HG02642 (cell line): Measurements from ENCODE around the gene TMEM151A.

Source experiments
- ATAC-seq: cut with Tn5 transposase; IDR thresholded peaks from one replicate; pipeline ENCODE4 v1.9.1; 2021; ENCODE audit warnings: mild to moderate bottlenecking; ENCODE audit not compliant: unreplicated experiment, poor library complexity

The TMEM151A gene

DNA sequence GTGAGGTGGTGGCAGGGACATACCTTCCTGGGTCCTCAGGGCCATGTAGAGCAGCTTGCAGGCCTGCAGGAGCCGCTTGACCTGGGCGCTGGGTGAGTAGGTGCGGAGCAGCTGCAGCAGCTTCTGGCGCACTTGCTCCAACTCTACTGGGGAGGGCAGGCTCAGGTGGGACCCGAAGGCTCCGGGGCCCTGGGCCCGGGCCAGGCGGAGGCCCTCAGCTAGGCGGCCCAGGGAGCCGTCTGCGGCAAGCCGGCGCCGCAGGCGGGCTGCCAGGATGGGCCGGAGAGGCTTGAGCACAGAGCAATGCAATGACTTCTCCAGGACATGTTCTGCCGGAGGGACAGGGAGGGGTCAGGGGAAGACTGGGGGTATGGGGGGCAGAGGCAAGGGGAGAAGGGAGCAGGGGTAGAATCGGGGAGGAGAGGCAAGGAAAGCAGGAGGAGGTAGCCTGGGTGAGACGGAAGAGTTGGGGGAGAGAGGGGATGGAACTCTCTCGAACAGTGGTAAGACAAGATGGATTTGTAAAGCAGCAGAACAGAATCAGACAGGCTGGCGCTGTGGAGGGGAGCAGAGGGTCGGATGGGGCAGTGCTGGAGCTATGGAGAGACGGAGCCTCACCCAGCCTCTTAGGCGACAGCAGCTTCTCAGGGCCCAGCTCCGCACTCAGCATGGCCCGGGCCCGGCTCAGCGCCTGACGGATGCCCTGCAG lies 42.4 kb downstream of the TMEM151A start:
- ATAC-seq: no peak

GRCh38 chr11:66334605-66335442 lies 43.1 kb downstream of the TMEM151A start:
- ATAC-seq: no peak

DNA sequence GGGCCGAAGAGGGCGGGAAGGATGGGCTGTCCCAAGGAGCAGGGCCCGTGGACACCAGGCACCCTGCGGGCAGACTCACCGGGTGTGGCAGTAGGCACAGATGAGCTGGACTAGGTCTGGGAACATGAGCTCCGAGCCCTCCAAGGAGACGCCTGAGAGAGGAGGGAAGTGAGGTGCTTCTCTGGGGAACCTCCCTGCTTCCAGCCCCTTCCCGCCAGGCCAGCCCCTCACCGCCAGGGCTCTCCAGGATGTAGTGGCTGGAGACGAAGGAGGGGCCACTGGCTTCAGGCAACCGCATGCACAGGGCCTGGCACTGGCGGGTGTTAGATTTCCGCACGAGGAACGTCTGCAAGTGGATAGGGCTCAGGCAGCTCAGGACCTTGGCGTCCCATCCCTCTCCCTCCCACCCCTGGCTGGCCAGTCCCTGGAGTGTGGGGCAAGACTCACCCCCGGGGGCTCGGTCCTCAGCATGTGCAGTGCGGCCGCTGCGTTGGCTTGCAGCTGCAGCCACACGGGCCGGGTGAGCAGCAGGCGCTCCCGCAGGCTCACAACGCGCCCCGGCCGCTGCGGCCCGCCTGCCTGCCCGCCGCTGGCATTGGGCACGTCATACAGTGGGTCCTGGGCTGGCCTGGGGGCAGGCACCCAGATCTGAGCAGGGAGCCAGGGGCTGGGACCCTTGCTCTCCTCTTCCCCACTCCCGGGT lies 44.0 kb downstream of the TMEM151A start:
- no peak for ATAC-seq

DNA sequence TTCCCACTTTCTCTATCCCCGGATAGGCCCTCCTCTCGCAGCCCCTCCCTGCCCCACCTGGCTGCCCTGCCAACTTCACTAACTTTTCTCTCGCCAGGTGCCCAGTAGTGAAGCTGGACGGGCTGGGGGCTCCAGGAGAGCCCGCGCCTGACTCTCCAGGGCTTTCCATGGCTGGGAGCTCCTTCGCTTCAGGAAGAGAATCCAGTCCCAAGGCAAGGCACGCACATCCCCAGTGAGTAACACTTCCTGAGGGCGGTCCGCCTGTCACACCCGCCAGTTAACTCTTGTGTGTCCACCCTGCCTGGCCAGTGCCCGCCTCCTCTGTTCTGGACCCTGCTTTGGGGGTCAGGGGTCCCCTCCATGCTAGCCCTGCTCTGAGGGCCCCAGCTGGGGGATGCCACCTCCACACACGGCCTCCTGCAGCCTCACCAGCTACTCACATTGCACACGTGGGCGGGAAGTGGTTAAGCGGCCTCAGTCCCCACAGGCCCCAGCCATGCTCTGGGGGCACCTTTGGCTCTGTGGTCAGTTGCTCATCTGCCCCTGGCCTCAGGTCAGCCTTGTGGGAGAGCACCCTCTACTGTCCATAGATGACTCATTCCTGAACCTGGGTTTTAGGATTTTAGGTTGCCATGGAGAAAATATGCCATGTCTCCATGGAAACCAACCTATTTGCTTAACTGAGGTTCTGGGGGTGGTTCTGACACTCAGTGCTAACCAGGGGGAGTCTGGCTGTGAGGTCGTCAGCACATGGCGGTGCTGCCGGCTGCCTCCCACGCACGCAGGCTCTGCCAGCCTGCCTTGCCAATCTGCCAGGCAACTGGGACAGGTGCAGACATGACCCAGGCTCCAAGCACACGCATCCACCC lies 44.8 kb downstream of the TMEM151A start, which contains the start of gene RIN1:
Gene RIN1, minus strand, starts transcription at position 201 of the 869 bp plus-strand sequence. Its CDS starts 32 bp downstream, at position 169.
- ATAC-seq: peak; percentile 49

- ATAC-seq: no peak
These were observed 45.6 kb downstream of the TMEM151A start for GRCh38 chr11:66337103-66337899.

GRCh38 chr11:66338276-66339161 lies 46.8 kb downstream of the TMEM151A start:
- ATAC-seq: no peak

- ATAC-seq: no peak
These were observed 47.5 kb downstream of the TMEM151A start for GRCh38 chr11:66339162-66339675.

GRCh38 chr11:66339686-66340483 lies 48.2 kb downstream of the TMEM151A start:
- ATAC-seq: no peak

DNA sequence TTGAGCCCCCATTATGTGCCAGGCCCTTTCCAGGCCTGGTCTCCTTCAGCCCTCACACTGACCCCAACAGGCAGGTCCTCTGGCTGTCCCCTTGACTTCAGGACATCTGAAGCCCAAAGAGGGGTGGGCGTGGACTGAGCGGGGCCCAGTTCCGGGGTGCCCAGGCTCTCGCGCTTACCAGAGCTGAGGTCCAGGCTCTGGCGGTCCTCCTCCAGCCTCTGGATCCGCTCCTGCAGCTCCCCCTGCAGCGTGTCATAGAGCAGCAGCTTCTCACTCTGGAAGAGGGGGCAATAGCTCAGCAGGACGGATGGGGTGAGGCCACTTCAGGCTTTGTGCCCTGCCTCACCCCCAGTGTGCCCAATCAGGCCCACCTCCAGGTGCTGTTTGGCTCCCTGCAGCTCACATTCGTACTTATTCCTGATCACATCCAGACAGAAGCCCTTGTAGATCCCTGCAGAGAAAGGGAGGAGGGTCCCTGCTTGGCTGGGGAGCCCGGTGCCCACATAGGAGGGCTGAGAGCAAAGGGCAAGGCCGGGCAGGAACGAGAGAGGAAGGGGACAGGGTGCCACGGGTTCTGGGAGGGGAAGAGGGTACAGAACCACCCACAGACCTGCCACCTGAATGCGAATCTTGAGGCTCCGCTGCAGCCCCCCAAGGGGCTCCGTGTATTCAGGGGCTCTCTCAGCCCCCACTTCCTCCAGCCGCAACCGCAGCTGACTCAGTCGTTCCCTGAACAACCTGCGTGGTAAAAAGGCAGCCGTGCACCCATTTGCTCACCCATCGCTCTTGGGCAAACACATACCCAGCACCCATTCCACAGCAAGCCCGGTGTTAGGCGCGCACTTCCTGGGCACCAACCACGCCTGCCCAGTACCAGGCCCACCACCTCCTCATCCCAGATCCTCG lies 49.2 kb downstream of the TMEM151A start:
- ATAC-seq: no peak

DNA sequence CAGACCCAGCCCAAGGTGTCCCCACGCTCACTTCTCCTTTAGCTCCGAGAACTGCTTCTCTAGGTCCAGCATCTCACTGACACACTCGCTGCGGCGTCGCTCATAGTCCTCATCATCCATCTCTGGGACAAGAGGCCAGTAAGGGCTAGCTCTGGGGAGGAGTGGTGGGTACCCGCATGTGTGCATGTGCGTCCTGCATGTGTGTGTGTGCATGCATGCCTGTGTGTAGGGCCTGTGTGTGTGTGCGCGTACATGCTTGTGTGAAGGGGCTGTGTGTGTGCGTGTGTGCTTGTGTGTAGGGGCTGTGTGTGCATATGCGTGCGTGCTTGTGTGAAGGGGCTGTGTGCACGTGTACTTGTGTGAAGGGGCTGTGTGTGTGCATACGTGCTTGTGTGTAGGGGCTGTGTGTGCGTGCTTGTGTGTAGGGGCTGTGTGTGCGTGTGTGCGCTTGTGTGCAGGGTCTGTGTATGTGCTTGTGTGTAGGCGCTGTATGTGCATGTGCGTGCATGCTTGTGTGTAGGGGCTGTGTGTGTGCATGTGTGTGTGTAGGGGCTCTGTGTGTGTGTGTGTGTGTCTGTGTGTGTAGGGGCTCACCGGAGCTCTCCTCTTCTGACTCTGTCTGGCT lies 49.9 kb downstream of the TMEM151A start:
- ATAC-seq: no peak

DNA sequence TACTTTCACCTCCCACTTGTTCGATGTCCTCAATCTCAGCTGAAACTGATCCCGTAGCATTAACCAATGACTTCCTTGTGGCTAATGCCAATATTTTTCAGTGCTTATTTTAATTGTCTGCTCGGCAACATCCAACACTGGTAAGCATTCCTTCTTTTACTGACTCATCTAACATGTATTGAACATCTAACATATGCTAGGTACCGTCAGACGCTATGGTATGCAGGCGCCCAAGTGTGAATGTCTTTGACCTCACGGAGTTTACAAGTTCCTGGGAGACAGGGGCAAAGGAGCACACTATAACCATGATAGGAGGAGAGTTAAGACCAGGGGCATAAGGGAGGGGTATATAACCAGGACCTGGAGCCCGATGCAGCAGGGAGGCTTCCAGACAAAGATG lies 51.5 kb downstream of the TMEM151A start:
- ATAC-seq: no peak

GRCh38 chr11:66344550-66345315 lies 53.0 kb downstream of the TMEM151A start, which contains the start of gene BRMS1:
BRMS1 (minus strand) TSS chr11:66345104; CDS start chr11:66342234, 2,870 bp downstream.
- ATAC-seq: peak; percentile 70

DNA sequence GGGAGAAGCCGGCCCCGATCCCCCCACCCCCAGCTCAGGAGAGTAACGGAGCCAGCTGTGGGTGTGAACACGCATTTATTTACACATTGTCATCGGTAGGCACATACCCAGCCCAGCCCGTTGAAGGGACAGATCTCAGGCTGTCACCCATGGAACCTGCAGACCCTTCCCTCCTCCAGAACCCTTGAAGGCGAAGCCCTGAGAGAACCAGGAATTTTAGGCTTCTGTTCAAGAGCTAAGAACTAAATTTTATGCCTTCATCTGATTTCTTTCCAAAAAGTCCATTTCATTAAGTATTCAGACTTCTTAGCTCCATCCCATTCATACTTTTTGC lies 53.6 kb downstream of the TMEM151A start:
- ATAC-seq: no peak
